Liver (tissue), 9 donors: Measurements from ENCODE around the gene NFATC2. TPM values are rescaled to one million over a fixed set of nuclear protein-coding genes. Genes with fewer than 3 reads are reported as not detected.

ENCODE experiments used
- DNase-seq: peaks from one replicate; pipeline ENCODE4 v3.0.0-alpha.2; 2017; ENCODE audit warnings: low spot score
- H3K27ac ChIP-seq, 2 donors: one replicate each; pipeline ENCODE4 v1.7.0; 2013; ENCODE audit warnings: inconsistent platforms in 2 of 2, low read length in 2 of 2, control low read depth in 1 of 2, low read depth in 1 of 2, mild to moderate bottlenecking in 1 of 2
- H3K27me3 ChIP-seq, 4 donors: one replicate each; pipeline versions ENCODE4 v1.6.1 to v1.7.0; 2013; ENCODE audit warnings: low read length in 3 of 4, inconsistent platforms in 1 of 4, mild to moderate bottlenecking in 1 of 4, moderate library complexity in 1 of 4; ENCODE audit not compliant: control insufficient read depth in 4 of 4, insufficient read depth in 4 of 4
- H3K36me3 ChIP-seq, 4 donors: one replicate each; pipeline versions ENCODE4 v1.6.1 to v1.7.0; 2013; ENCODE audit warnings: low read length in 3 of 4, mild to moderate bottlenecking in 3 of 4, low read depth in 1 of 4, moderate library complexity in 1 of 4; ENCODE audit not compliant: control insufficient read depth in 4 of 4, insufficient read depth in 3 of 4
- H3K4me1 ChIP-seq, 4 donors: one replicate each; pipeline versions ENCODE4 v1.6.1 to v1.7.0; 2013; ENCODE audit warnings: low read length in 3 of 4, mild to moderate bottlenecking in 3 of 4, moderate library complexity in 1 of 4; ENCODE audit not compliant: control insufficient read depth in 4 of 4, insufficient read depth in 4 of 4
- H3K4me3 ChIP-seq, 3 donors: one replicate each; pipeline versions ENCODE4 v1.6.1 to v1.7.0; 2013; ENCODE audit warnings: low read length in 3 of 3, control low read depth in 1 of 3, low read depth in 1 of 3, mild to moderate bottlenecking in 1 of 3
- H3K9ac ChIP-seq, 2 donors: one replicate each; pipeline ENCODE4 v1.7.0; 2013; ENCODE audit warnings: low read length in 2 of 2, mild to moderate bottlenecking in 2 of 2, moderate library complexity in 2 of 2, control low read depth in 1 of 2, low read depth in 1 of 2
- H3K9me3 ChIP-seq, 4 donors: one replicate each; pipeline versions ENCODE4 v1.6.1 to v1.7.0; 2013; ENCODE audit warnings: low read length in 3 of 4; ENCODE audit not compliant: control insufficient read depth in 4 of 4
- ATF3 ChIP-seq: IDR thresholded peaks from 2 replicates; pipeline ENCODE4 v1.6.1; 2016; ENCODE audit warnings: antibody characterized with exemption
- CTCF ChIP-seq: fragments of 150-350 bp; IDR thresholded peaks from 2 replicates; pipeline ENCODE4 v1.5.1; 2017; ENCODE audit warnings: improper control_type of control experiment, low read depth, low read length; ENCODE audit not compliant: missing input control
- EGR1 ChIP-seq, 2 donors: IDR thresholded peaks; 2 replicates each; pipeline ENCODE4 v1.6.1; 2016 to 2018; ENCODE audit warnings: antibody characterized with exemption in 2 of 2, low read depth in 2 of 2
- FOXA1 ChIP-seq: IDR thresholded peaks from 2 replicates; pipeline ENCODE4 v1.6.1; 2016; ENCODE audit warnings: antibody characterized with exemption
- FOXA2 ChIP-seq: IDR thresholded peaks from 2 replicates; pipeline ENCODE4 v1.6.1; 2016; ENCODE audit warnings: antibody characterized with exemption
- GABPA ChIP-seq, 2 donors: IDR thresholded peaks in 1 of 2; conservative IDR thresholded peaks in 1 of 2; 2 replicates each; pipeline ENCODE4 v1.6.1; 2016; ENCODE audit warnings: antibody characterized with exemption in 2 of 2, mild to moderate bottlenecking in 1 of 2, moderate library complexity in 1 of 2
- HNF4A ChIP-seq, 2 donors: conservative IDR thresholded peaks; 2 replicates each; pipeline ENCODE4 v1.6.1; 2016; ENCODE audit warnings: antibody characterized with exemption in 2 of 2, mild to moderate bottlenecking in 2 of 2
- HNF4G ChIP-seq: IDR thresholded peaks from 2 replicates; pipeline ENCODE4 v1.6.1; 2016; ENCODE audit warnings: antibody characterized with exemption
- JUND ChIP-seq, 2 donors: IDR thresholded peaks; 2 replicates each; pipeline ENCODE4 v1.6.1; 2016; ENCODE audit warnings: antibody characterized with exemption in 2 of 2
- MAX ChIP-seq: IDR thresholded peaks from 2 replicates; pipeline ENCODE4 v1.6.1; 2016; ENCODE audit warnings: antibody characterized with exemption
- NR2F2 ChIP-seq: IDR thresholded peaks from 2 replicates; pipeline ENCODE4 v1.6.1; 2016; ENCODE audit warnings: antibody characterized with exemption
- RAD21 ChIP-seq, 2 donors: IDR thresholded peaks; 2 replicates each; pipeline ENCODE4 v1.6.1; 2016; ENCODE audit warnings: antibody characterized with exemption in 2 of 2, mild to moderate bottlenecking in 2 of 2
- REST ChIP-seq: IDR thresholded peaks from 2 replicates; pipeline ENCODE4 v1.6.1; 2016; ENCODE audit warnings: antibody characterized with exemption, mild to moderate bottlenecking
- RXRA ChIP-seq, 2 donors: IDR thresholded peaks; 2 replicates each; pipeline ENCODE4 v1.6.1; 2017 to 2018; ENCODE audit warnings: antibody characterized with exemption in 2 of 2, mild to moderate bottlenecking in 1 of 2
- SP1 ChIP-seq: IDR thresholded peaks from 2 replicates; pipeline ENCODE4 v1.6.1; 2018; ENCODE audit warnings: antibody characterized with exemption, mild to moderate bottlenecking
- TAF1 ChIP-seq: conservative IDR thresholded peaks from 2 replicates; pipeline ENCODE4 v1.6.1; 2016; ENCODE audit warnings: antibody characterized with exemption, mild to moderate bottlenecking
- YY1 ChIP-seq: IDR thresholded peaks from 2 replicates; pipeline ENCODE4 v1.6.1; 2016; ENCODE audit warnings: antibody characterized with exemption, mild to moderate bottlenecking
- ZBTB33 ChIP-seq: IDR thresholded peaks from 2 replicates; pipeline ENCODE4 v1.6.1; 2016; ENCODE audit warnings: antibody characterized with exemption
- WGBS: extraction: QIAGEN DNeasy Blood & Tissue Kit; methylation state at CpG from one replicate; pipeline ENCODE4 v1.1.7; 2013; 5-methylcytosine and 5-hydroxymethylcytosine counted together
- polyA plus RNA-seq, 2 donors: library from polyadenylated mRNA; stranded (reverse) in 1 of 2; unstranded in 1 of 2; fragments of 200-250 nt in 1 of 2; fragments of >200 nt in 1 of 2; fragmentation: Nextera tagmentation in 1 of 2; extraction: Ambion mirVana in 1 of 2; gene quantifications; one replicate each; pipeline versions ENCODE4 v1.2.1 to v1.2.3, GENCODE V29; 2013 to 2015
- total RNA-seq, 2 donors: library from RNA; depleted of rRNA; stranded (reverse); fragments of >200 nt; gene quantifications; one replicate each; pipeline ENCODE4 v1.2.3, GENCODE V29; 2014
- donor health status: healthy.
- donor health status: healthy.
- donor health status: healthy.
- donor health status: healthy.
- donor health status: healthy.

NFATC2 gene
- total and polyA plus RNA-seq, 4 donors = 1.2 to 6.7 (median 2.6) TPM

GRCh38 chr20:51481341-51481914, 61.1 kb downstream of the NFATC2 start:
- DNase-seq = no peak
- 81% methylated on average over 17 of the region's 17 CpGs for WGBS
- TF ChIP-seq MAX (no peak), FOXA2 (no peak), EGR1 (IDR thresholded peaks at IDR 0.05; ENCODE audit: low read depth in 2 of 2) (no peak), CTCF (no peak), HNF4G (no peak), ZBTB33 (no peak), FOXA1 (no peak), YY1 (no peak), RXRA (IDR thresholded peaks at IDR 0.05) (no peak), RAD21 (IDR thresholded peaks at IDR 0.05) (no peak), JUND (IDR thresholded peaks at IDR 0.05) (no peak), REST (no peak), HNF4A (conservative IDR thresholded peaks at IDR 0.05) (no peak), SP1 (no peak)
- peaks cover 0 to 6% (median 1%) of the 10 kb centered on the region in 4 donors for H3K36me3 ChIP-seq
- H3K4me1 ChIP-seq = no peaks in the 10 kb centered on the region
- H3K9me3 ChIP-seq = no peaks in the 10 kb centered on the region
- H3K4me3 ChIP-seq = no peak overlapping the region
- H3K9ac ChIP-seq = no peak overlapping the region
- no peak overlapping the region for H3K27ac ChIP-seq
- H3K27me3 ChIP-seq = no peaks in the 10 kb centered on the region

- no peak for DNase-seq
- H3K27me3 ChIP-seq = no peaks in the 10 kb centered on the region
- WGBS = 84% methylated on average over 14 of the region's 14 CpGs
- no peaks in the 10 kb centered on the region for H3K9me3 ChIP-seq
- peaks cover 0 to 6% (median 1%) of the 10 kb centered on the region in 4 donors for H3K36me3 ChIP-seq
- no peak overlapping the region for H3K4me3 ChIP-seq
- TF ChIP-seq TAF1 = no peak
- TF ChIP-seq NR2F2 = no peak
- no peak for TF ChIP-seq ATF3
- no peak for TF ChIP-seq HNF4A (conservative IDR thresholded peaks at IDR 0.05)
- no peak for TF ChIP-seq ZBTB33
- TF ChIP-seq HNF4G = no peak
- TF ChIP-seq YY1 = no peak
- TF ChIP-seq GABPA (IDR thresholded peaks at IDR 0.05 in 1 of 2, conservative IDR thresholded peaks at IDR 0.05 in 1 of 2) = no peak
- no peak for TF ChIP-seq RAD21 (IDR thresholded peaks at IDR 0.05)
- TF ChIP-seq CTCF = no peak
- no peak for TF ChIP-seq JUND (IDR thresholded peaks at IDR 0.05)
- no peak for TF ChIP-seq SP1
- H3K4me1 ChIP-seq = no peaks in the 10 kb centered on the region
- H3K27ac ChIP-seq = no peak overlapping the region
- H3K9ac ChIP-seq = no peak overlapping the region
Observed at GRCh38 chr20:51480507-51481270, 61.8 kb downstream of the NFATC2 start.
